Tibial nerve (tissue), 4 donors: ENCODE measurements around the gene NUFIP2.

Experiments
- EP300 ChIP-seq, 2 donors: sonication (generic); formaldehyde crosslinking; IDR thresholded peaks; one replicate each; pipeline ENCODE4 v1.6.1; 2017; ENCODE audit warnings: antibody characterized with exemption in 2 of 2, mild to moderate bottlenecking in 1 of 2
- TF ChIP-seq, protein P1 (sequence below), 5 experiments: fragments of 200-600 bp in 3 of 5; fragments of 450-650 bp in 2 of 5; sonication (generic) in 3 of 5; IDR thresholded peaks; one replicate each; pipeline ENCODE4 v1.5.1; 2016 to 2019; ENCODE audit warnings: antibody characterized with exemption in 5 of 5, mild to moderate bottlenecking in 3 of 5, moderate library complexity in 2 of 5

DNA sequence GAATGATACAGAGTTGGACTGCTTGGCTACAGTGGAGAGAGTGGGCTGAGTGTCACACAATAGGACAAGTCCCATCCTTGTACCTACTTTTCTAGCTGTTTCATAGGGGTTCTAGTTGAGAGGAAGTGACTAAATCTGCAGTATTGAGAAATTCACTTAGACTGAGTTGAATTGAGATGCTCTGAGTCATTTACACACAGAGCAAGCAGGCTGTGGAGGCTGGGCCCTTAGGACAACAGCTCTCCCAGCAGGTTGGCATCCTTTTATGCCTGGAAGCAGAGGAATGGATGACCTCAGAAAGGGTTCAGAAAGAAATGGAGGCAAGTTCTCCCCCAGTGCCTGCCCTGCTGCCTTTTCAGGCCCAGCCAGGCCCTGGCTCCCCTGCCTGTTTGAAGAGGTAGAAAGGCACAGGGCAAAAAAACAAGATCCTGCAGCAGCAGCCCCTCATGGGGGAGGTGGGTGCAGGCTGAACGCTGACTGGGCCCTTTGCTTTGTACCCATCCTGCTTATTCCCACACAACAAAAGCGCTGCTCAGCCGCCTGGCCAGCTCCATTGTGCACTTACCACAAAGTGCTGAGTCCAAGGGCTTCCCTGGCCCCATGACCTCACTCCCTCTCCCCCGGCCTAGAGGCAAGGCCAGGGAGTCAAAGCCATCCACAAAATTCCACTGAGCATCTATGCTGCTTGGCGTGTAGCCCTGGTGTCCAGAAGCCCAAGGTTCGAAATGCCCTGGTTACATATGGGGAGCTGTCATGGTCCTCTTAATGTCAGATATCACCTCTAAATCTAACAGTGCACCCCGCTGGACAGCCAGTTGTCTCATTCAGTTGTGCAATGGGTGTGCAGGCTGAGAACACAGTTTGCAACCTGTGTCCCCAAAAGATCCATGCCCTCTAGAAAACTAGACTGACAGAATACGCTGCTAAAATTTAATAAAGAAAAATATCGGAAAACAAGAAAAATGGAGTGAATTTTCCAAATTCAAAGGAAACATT lies 52.7 kb downstream of the NUFIP2 start:
- TF ChIP-seq EP300 (IDR thresholded peaks at IDR 0.05), result peak in 1 of 2 donors; percentile 31
- TF ChIP-seq, protein P1, sequence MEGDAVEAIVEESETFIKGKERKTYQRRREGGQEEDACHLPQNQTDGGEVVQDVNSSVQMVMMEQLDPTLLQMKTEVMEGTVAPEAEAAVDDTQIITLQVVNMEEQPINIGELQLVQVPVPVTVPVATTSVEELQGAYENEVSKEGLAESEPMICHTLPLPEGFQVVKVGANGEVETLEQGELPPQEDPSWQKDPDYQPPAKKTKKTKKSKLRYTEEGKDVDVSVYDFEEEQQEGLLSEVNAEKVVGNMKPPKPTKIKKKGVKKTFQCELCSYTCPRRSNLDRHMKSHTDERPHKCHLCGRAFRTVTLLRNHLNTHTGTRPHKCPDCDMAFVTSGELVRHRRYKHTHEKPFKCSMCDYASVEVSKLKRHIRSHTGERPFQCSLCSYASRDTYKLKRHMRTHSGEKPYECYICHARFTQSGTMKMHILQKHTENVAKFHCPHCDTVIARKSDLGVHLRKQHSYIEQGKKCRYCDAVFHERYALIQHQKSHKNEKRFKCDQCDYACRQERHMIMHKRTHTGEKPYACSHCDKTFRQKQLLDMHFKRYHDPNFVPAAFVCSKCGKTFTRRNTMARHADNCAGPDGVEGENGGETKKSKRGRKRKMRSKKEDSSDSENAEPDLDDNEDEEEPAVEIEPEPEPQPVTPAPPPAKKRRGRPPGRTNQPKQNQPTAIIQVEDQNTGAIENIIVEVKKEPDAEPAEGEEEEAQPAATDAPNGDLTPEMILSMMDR (IDR thresholded peaks at IDR 0.05), result no peak
